Endodermal cell (in vitro differentiated cells): ENCODE measurements around the gene CTDSP2. TPM values are rescaled to one million over a fixed set of nuclear protein-coding genes. Genes with fewer than 3 reads are reported as not detected.

Experiments used
- DNase-seq: peaks from one replicate; pipeline ENCODE4 v3.0.0-alpha.2; 2017
- H3K27ac ChIP-seq: 2 replicates; pipeline ENCODE4 v1.5.1; 2013; ENCODE audit warnings: mild to moderate bottlenecking, low read depth, low read length, moderate library complexity
- H3K27me3 ChIP-seq: 2 replicates; pipeline ENCODE4 v1.6.1; 2013; ENCODE audit warnings: mild to moderate bottlenecking, low read length, moderate library complexity; ENCODE audit not compliant: insufficient read depth, control insufficient read depth, poor library complexity, severe bottlenecking
- H3K36me3 ChIP-seq: 2 replicates; pipeline ENCODE4 v1.7.0; 2013; ENCODE audit warnings: mild to moderate bottlenecking, low read length, moderate library complexity; ENCODE audit not compliant: control insufficient read depth, insufficient read depth
- H3K4me1 ChIP-seq: one replicate; pipeline ENCODE4 v1.7.0; 2013; ENCODE audit warnings: low read length; ENCODE audit not compliant: control insufficient read depth, insufficient read depth
- H3K4me3 ChIP-seq: 2 replicates; pipeline ENCODE4 v1.5.1; 2013; ENCODE audit warnings: mild to moderate bottlenecking, low read length, moderate library complexity
- H3K9ac ChIP-seq: 2 replicates; pipeline ENCODE4 v1.6.1; 2013; ENCODE audit warnings: mild to moderate bottlenecking, low read length, moderate library complexity; ENCODE audit not compliant: poor library complexity, severe bottlenecking; ENCODE audit errors: extremely low read depth
- H3K9me3 ChIP-seq: 2 replicates; pipeline ENCODE4 v1.6.1; 2013; ENCODE audit warnings: mild to moderate bottlenecking, low read length, moderate library complexity; ENCODE audit not compliant: control insufficient read depth
- H3K27ac Mint-ChIP-seq: 2 replicates; pipeline ENCODE4 v1.8.0; 2020; ENCODE audit warnings: mixed read lengths
- H3K27me3 Mint-ChIP-seq: 2 replicates; pipeline ENCODE4 v1.8.0; 2021; ENCODE audit warnings: mild to moderate bottlenecking, mixed read lengths; ENCODE audit not compliant: insufficient read depth
- H3K36me3 Mint-ChIP-seq: 2 replicates; pipeline ENCODE4 v1.8.0; 2020; ENCODE audit warnings: low read depth, mixed read lengths
- H3K4me1 Mint-ChIP-seq: 2 replicates; pipeline ENCODE4 v1.8.0; 2020; ENCODE audit warnings: mixed read lengths
- H3K4me3 Mint-ChIP-seq: 2 replicates; pipeline ENCODE4 v1.8.0; 2020; ENCODE audit warnings: mild to moderate bottlenecking, moderate library complexity, mixed read lengths
- H3K9me3 Mint-ChIP-seq: 2 replicates; pipeline ENCODE4 v1.8.0; 2020; ENCODE audit warnings: mild to moderate bottlenecking, mixed read lengths
- WGBS, 2 experiments: methylation state at CpG; one replicate each; pipeline versions ENCODE4 v1.1.5 to v1.1.7; 2013; ENCODE audit warnings: missing lambda C conversion rate in 2 of 2, mixed read lengths in 1 of 2; ENCODE audit not compliant: insufficient coverage in 1 of 2, insufficient read length in 1 of 2; 5-methylcytosine and 5-hydroxymethylcytosine counted together
- total RNA-seq, 2 donors: library from RNA; stranded (reverse); fragmentation: NEBNext Ultra II Directional in 1 of 2; extraction: Animal tissue kit (Norgen Biotek cat#: 25700) in 1 of 2; gene quantifications; 2 replicates in 1 of 2; 3 replicates in 1 of 2; pipeline ENCODE4 v1.2.1, GENCODE V29; 2021
- TF ChIP-seq, protein P1 (sequence below): fragments of 200-600 bp; sonication (generic); conservative IDR thresholded peaks from 2 replicates; pipeline ENCODE4 v1.5.0; 2021; ENCODE audit warnings: antibody characterized with exemption, mild to moderate bottlenecking

The CTDSP2 gene
- total RNA-seq, 2 donors from 2014 or later, result 137 to 148 TPM

- Mint-ChIP-seq H3K9me3 (no peaks in the 10 kb centered on the region), H3K36me3 (no peaks in the 10 kb centered on the region), H3K27ac (peak overlapping the region; percentile 48), H3K27me3 (no peaks in the 10 kb centered on the region), H3K4me1 (peaks cover 65% of the 10 kb centered on the region), H3K4me3 (no peak overlapping the region)
- Histone ChIP-seq H3K9me3 (no peaks in the 10 kb centered on the region), H3K27ac (no peak overlapping the region), H3K4me3 (no peak overlapping the region), H3K9ac (no peak overlapping the region), H3K36me3 (peaks cover 14% of the 10 kb centered on the region), H3K4me1 (peaks cover 34% of the 10 kb centered on the region), H3K27me3 (no peaks in the 10 kb centered on the region)
- WGBS, 2 experiments, result 89 to 95% methylated on average over 6 to 9 of the region's 9 CpGs
- TF ChIP-seq, protein P1, sequence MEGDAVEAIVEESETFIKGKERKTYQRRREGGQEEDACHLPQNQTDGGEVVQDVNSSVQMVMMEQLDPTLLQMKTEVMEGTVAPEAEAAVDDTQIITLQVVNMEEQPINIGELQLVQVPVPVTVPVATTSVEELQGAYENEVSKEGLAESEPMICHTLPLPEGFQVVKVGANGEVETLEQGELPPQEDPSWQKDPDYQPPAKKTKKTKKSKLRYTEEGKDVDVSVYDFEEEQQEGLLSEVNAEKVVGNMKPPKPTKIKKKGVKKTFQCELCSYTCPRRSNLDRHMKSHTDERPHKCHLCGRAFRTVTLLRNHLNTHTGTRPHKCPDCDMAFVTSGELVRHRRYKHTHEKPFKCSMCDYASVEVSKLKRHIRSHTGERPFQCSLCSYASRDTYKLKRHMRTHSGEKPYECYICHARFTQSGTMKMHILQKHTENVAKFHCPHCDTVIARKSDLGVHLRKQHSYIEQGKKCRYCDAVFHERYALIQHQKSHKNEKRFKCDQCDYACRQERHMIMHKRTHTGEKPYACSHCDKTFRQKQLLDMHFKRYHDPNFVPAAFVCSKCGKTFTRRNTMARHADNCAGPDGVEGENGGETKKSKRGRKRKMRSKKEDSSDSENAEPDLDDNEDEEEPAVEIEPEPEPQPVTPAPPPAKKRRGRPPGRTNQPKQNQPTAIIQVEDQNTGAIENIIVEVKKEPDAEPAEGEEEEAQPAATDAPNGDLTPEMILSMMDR, result no peak
- no peak for DNase-seq
Observed at GRCh38 chr12:57835366-57836288, 10.9 kb downstream of the CTDSP2 start.

- no peaks in the 10 kb centered on the region for H3K9me3 Mint-ChIP-seq
- Histone ChIP-seq H3K27ac (peak overlapping the region; percentile 44), H3K9ac (no peak overlapping the region), H3K27me3 (no peaks in the 10 kb centered on the region), H3K36me3 (peaks cover 11% of the 10 kb centered on the region), H3K4me1 (peaks cover 34% of the 10 kb centered on the region), H3K9me3 (no peaks in the 10 kb centered on the region), H3K4me3 (no peak overlapping the region)
- DNase-seq, result no peak
- peaks cover 7% of the 10 kb centered on the region for H3K36me3 Mint-ChIP-seq
- H3K4me3 Mint-ChIP-seq, result no peak overlapping the region
- peak overlapping the region; percentile 83 for H3K27ac Mint-ChIP-seq
- TF ChIP-seq, protein P1, result no peak
- H3K4me1 Mint-ChIP-seq, result peaks cover 54% of the 10 kb centered on the region
- no peaks in the 10 kb centered on the region for H3K27me3 Mint-ChIP-seq
- WGBS, 2 experiments, result 0% methylated on average over 1 of the region's 1 CpG; no CpG with 5 or more reads in 1 of the 2 experiments
Observed at GRCh38 chr12:57834086-57834876, 12.2 kb downstream of the CTDSP2 start.

- peak overlapping the region; percentile 74 for H3K27ac ChIP-seq
- no peaks in the 10 kb centered on the region for H3K9me3 Mint-ChIP-seq
- no peaks in the 10 kb centered on the region for H3K27me3 ChIP-seq
Observed at GRCh38 chr12:57833672-57834071, 12.9 kb downstream of the CTDSP2 start.

More at GRCh38 chr12:57833672-57834071, 12.9 kb downstream of the CTDSP2 start:
- no peak for DNase-seq
- Histone ChIP-seq H3K4me1 (peaks cover 30% of the 10 kb centered on the region), H3K4me3 (no peak overlapping the region), H3K36me3 (peaks cover 17% of the 10 kb centered on the region), H3K9ac (no peak overlapping the region), H3K9me3 (no peaks in the 10 kb centered on the region)
- no peaks in the 10 kb centered on the region for H3K27me3 Mint-ChIP-seq
- WGBS, 2 experiments, result 95 to 96% methylated on average over 3 of the region's 3 CpGs
- peaks cover 13% of the 10 kb centered on the region for H3K36me3 Mint-ChIP-seq
- peak overlapping the region; percentile 3 for H3K27ac Mint-ChIP-seq
- TF ChIP-seq, protein P1, result no peak
- H3K4me3 Mint-ChIP-seq, result no peak overlapping the region
- peaks cover 51% of the 10 kb centered on the region for H3K4me1 Mint-ChIP-seq
